Smooth muscle cell (in vitro differentiated cells): ENCODE measurements around the gene MDM1. TPM values are rescaled to one million over a fixed set of nuclear protein-coding genes. Genes with fewer than 3 reads are reported as not detected.

ENCODE experiments used
- DNase-seq: peaks from one replicate; lab custom pipeline; 2025; ENCODE audit not compliant: unreplicated experiment; lab: John Stamatoyannopoulos, UW
- H2AFZ ChIP-seq: fragments of 200-600 bp; sonication (generic); 2 replicates; pipeline ENCODE4 v1.6.0; 2016; ENCODE audit warnings: antibody characterized with exemption, low read depth, mild to moderate bottlenecking
- H3F3A ChIP-seq: fragments of 200-600 bp; sonication (generic); 2 replicates; pipeline ENCODE4 v1.6.0; 2017; ENCODE audit warnings: antibody characterized with exemption, low read depth
- H3K27ac ChIP-seq: fragments of 200-600 bp; sonication (generic); 2 replicates; pipeline ENCODE4 v1.5.1; 2016; ENCODE audit warnings: low read depth, mild to moderate bottlenecking
- H3K27me3 ChIP-seq: fragments of 200-600 bp; sonication (generic); 2 replicates; pipeline ENCODE4 v1.6.1; 2016; ENCODE audit warnings: low read depth, mild to moderate bottlenecking
- H3K36me3 ChIP-seq: fragments of 200-600 bp; sonication (generic); 2 replicates; pipeline ENCODE4 v1.5.1; 2016; ENCODE audit warnings: low read depth
- H3K4me1 ChIP-seq: fragments of 200-600 bp; sonication (generic); 2 replicates; pipeline ENCODE4 v1.5.1; 2016; ENCODE audit warnings: low read depth
- H3K4me2 ChIP-seq: fragments of 200-600 bp; sonication (generic); 2 replicates; pipeline ENCODE4 v1.6.0; 2016; ENCODE audit warnings: mild to moderate bottlenecking
- H3K4me3 ChIP-seq: fragments of 200-600 bp; sonication (generic); 2 replicates; pipeline ENCODE4 v1.5.1; 2016; ENCODE audit warnings: mild to moderate bottlenecking
- H3K79me2 ChIP-seq: fragments of 200-600 bp; sonication (generic); 2 replicates; pipeline ENCODE4 v1.6.0; 2016; ENCODE audit warnings: low read depth, mild to moderate bottlenecking
- H3K9ac ChIP-seq: fragments of 200-600 bp; sonication (generic); 2 replicates; pipeline ENCODE4 v1.6.0; 2016; ENCODE audit warnings: low read depth
- H3K9me3 ChIP-seq: fragments of 200-600 bp; sonication (generic); replicated peaks from 2 replicates; pipeline ENCODE4 v1.5.1; 2016; ENCODE audit warnings: low read depth
- H4K20me1 ChIP-seq: fragments of 200-600 bp; sonication (generic); 2 replicates; pipeline ENCODE4 v1.6.0; 2016; ENCODE audit warnings: low read depth
- CTCF ChIP-seq: fragments of 200-600 bp; sonication (generic); IDR thresholded peaks from 2 replicates; pipeline ENCODE4 v1.5.1; 2017; ENCODE audit warnings: borderline replicate concordance, mild to moderate bottlenecking, antibody characterized with exemption; ENCODE audit not compliant: insufficient read depth, poor library complexity, severe bottlenecking
- WGBS: methylation state at CpG from one replicate; pipeline ENCODE4 v1.1.7; 2016; ENCODE audit warnings: low lambda C conversion rate; 5-methylcytosine and 5-hydroxymethylcytosine counted together
- polyA plus RNA-seq: library from polyadenylated mRNA; unstranded; fragments of >200 nt; fragmentation: Nextera tagmentation; extraction: Ambion mirVana; gene quantifications from 2 replicates; pipeline ENCODE4 v1.2.1, GENCODE V29; 2016
- total RNA-seq: library from RNA; depleted of rRNA; stranded (reverse); fragments of >200 nt; gene quantifications from 2 replicates; pipeline ENCODE4 v1.2.3, GENCODE V29; 2014

MDM1 gene
- total and polyA plus RNA-seq, 2 experiments from 2014 or later: 5.4 to 15.9 TPM

GRCh38 chr12:68317047-68317667 lies 15.0 kb downstream of the MDM1 start:
- Histone ChIP-seq H3K4me3 (no peak overlapping the region), H3K36me3 (peaks cover 11% of the 10 kb centered on the region), H3K27ac (no peak overlapping the region), H3K4me2 (no peak overlapping the region), H3K4me1 (no peaks in the 10 kb centered on the region), H3K79me2 (no peaks in the 10 kb centered on the region), H3K27me3 (no peaks in the 10 kb centered on the region), H3K9ac (no peak overlapping the region), H3F3A (peaks cover 3% of the 10 kb centered on the region), H3K9me3 (no peaks in the 10 kb centered on the region), H2AFZ (no peak overlapping the region), H4K20me1 (no peaks in the 10 kb centered on the region)
- TF ChIP-seq CTCF: peak; percentile 70
- DNase-seq: no peak
- 97% methylated on average over 1 of the region's 1 CpG for WGBS

GRCh38 chr12:68310370-68310769 lies 21.8 kb downstream of the MDM1 start:
- Histone ChIP-seq H3K4me1 (no peaks in the 10 kb centered on the region), H4K20me1 (no peaks in the 10 kb centered on the region), H3K4me3 (no peak overlapping the region), H2AFZ (no peak overlapping the region), H3K4me2 (no peak overlapping the region), H3K79me2 (no peaks in the 10 kb centered on the region), H3K36me3 (peaks cover 17% of the 10 kb centered on the region), H3K27me3 (no peaks in the 10 kb centered on the region), H3K9ac (no peak overlapping the region), H3K27ac (no peak overlapping the region), H3K9me3 (no peaks in the 10 kb centered on the region), H3F3A (no peaks in the 10 kb centered on the region)
- TF ChIP-seq CTCF: no peak
- 76% methylated on average over 2 of the region's 2 CpGs for WGBS
- no peak for DNase-seq

DNA sequence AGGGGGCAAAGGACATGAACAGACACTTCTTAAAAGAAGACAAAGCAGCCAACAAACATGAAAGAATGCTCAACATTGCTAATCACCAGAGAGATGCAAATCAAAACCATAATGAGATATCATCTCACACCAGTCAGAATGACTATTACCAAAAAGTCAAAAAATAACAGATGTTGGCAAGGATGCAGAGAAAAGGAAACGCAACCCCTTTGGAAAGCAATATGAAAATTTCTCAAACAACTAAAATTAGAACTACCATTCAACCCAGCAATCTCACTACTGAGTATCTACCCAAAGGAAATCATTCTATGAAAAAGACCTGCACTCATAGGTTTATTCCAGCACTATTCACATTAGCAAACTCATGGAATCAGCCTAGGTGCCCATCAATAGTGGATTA lies 25.6 kb downstream of the MDM1 start:
- WGBS: 96% methylated on average over 1 of the region's 1 CpG
- H3K79me2 ChIP-seq: no peaks in the 10 kb centered on the region
- H2AFZ ChIP-seq: no peak overlapping the region
- no peak overlapping the region for H3K27ac ChIP-seq
- DNase-seq: no peak
- H3K36me3 ChIP-seq: no peaks in the 10 kb centered on the region
- H3K9ac ChIP-seq: no peak overlapping the region
- no peak overlapping the region for H3K4me3 ChIP-seq
- no peaks in the 10 kb centered on the region for H3K9me3 ChIP-seq
- no peaks in the 10 kb centered on the region for H3K4me1 ChIP-seq
- no peak overlapping the region for H3K4me2 ChIP-seq
- TF ChIP-seq CTCF: no peak
- no peaks in the 10 kb centered on the region for H4K20me1 ChIP-seq
- no peaks in the 10 kb centered on the region for H3F3A ChIP-seq
- no peaks in the 10 kb centered on the region for H3K27me3 ChIP-seq

- 93% methylated on average over 3 of the region's 3 CpGs for WGBS
- no peaks in the 10 kb centered on the region for H3K79me2 ChIP-seq
- H3K9me3 ChIP-seq: no peaks in the 10 kb centered on the region
- no peaks in the 10 kb centered on the region for H4K20me1 ChIP-seq
- H3K4me1 ChIP-seq: no peaks in the 10 kb centered on the region
- no peak overlapping the region for H2AFZ ChIP-seq
- no peaks in the 10 kb centered on the region for H3F3A ChIP-seq
- no peaks in the 10 kb centered on the region for H3K36me3 ChIP-seq
- no peak overlapping the region for H3K27ac ChIP-seq
- no peak for TF ChIP-seq CTCF
- H3K27me3 ChIP-seq: no peaks in the 10 kb centered on the region
- no peak overlapping the region for H3K9ac ChIP-seq
- no peak overlapping the region for H3K4me2 ChIP-seq
- no peak overlapping the region for H3K4me3 ChIP-seq
- DNase-seq: no peak
These were observed 26.9 kb downstream of the MDM1 start for GRCh38 chr12:68305278-68305677.
